Activated CD8-positive, alpha-beta memory T cell treated with anti-CD3 and anti-CD28 coated beads for 4 hours (primary cell): Measurements from ENCODE around the gene TDRD5.
"Not testable (repeated sequence)": the region's sequence is repeated elsewhere in the genome, so short reads cannot be mapped to it uniquely, and the experiment has no call there.

Experiments
- DNase-seq, 2 donors: peaks; one replicate each; pipeline ENCODE4 v3.0.0-alpha.2; 2020; ENCODE audit warnings: low read depth in 2 of 2

Gene TDRD5

GRCh38 chr1:179601093-179601492 is 9.5 kb downstream of the TDRD5 start:
- DNase-seq, result no peak

GRCh38 chr1:179612361-179612760 is 20.7 kb downstream of the TDRD5 start:
- no peak for DNase-seq

DNA sequence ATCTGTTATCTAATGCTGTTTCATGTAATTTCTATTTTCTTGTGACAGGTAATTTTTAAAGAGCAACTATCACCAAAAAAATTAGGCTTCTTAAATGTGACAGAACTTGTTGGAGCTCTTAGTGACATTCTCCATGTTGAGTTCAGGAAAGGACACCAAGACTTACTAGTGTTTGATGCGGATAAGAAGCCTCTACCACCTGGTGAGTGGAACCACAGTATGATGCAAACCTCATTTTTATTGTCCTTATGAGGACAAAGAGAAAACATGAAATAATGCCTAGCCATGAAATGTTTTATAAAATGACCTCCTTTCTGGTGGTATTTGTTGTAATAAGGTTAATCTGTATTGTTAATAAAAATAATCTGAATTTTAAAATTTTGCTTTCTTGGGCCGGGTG is 39.1 kb downstream of the TDRD5 start:
- DNase-seq, result no peak

GRCh38 chr1:179632868-179633267 is 41.2 kb downstream of the TDRD5 start:
- no peak for DNase-seq

GRCh38 chr1:179637211-179637860 is 45.7 kb downstream of the TDRD5 start:
- DNase-seq, result no peak

DNA sequence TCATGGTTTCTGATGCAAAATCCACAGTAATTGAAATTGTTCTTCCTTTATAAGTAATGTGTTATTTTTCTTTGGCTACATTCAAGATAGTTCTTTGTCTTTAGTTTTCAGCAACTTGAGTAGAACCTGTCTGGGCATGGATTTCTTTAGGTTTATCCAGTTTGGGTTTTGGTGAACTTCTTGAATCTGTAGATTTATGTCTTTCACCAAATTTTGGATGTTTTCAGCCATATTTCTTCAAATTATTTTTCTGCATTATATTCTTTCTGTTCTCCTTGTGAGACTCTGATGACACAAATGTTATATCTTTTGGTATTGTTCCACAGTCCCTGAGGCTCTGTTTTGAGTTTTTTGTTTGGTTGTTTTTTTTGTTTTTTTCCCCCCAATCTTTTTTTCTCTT is 69.4 kb downstream of the TDRD5 start:
- no peak for DNase-seq

DNA sequence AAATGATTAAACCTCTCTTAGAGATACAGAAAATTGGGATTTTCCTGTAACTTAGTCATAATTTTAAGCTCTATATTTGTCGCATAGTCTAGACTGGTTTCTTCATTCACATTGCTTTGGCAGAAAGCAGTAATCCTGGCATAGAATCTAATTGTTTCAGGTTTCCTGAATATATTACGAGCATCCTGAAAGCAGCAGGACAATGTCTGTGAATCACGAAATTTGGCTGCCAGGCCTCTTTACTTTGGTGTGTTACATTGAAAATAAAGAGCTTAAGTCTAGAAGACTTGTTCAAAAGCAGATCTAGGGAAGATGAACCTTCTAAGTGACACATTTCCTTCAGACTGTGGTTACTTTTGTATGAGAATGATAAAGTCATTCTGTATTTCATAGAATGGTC is 72.2 kb downstream of the TDRD5 start:
- no peak for DNase-seq

DNA sequence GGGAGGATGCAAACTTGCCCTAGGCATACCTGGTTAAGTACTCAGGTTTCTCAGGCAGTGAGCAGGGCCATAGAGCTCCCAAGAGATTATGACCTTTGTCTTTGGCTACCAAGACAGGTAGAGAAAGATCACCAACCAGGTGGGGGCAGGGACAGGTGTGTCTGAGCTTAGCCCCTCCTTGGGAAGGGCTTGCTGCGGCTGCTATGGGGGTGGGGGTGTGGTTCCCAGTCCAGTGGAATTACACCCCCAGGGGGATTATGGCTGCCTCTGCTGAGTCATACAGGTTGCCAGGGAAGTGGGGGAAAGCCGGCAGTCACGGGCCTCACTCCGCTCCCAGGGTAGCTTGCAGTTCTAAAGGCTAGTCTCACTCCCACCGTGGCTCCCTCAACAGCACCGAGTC is 86.2 kb downstream of the TDRD5 start:
- no peak for DNase-seq

GRCh38 chr1:179694530-179694929 is 102.9 kb downstream of the TDRD5 start:
- not testable (repeated sequence) for DNase-seq

- DNase-seq, result no peak
Observed at GRCh38 chr1:179702946-179703539, 111.4 kb downstream of the TDRD5 start.

GRCh38 chr1:179706339-179706941 is 114.8 kb downstream of the TDRD5 start:
- DNase-seq, result peak in 1 of 2 donors; percentile 13

- DNase-seq, result no peak
Observed at GRCh38 chr1:179707406-179707805, 115.8 kb downstream of the TDRD5 start.

DNA sequence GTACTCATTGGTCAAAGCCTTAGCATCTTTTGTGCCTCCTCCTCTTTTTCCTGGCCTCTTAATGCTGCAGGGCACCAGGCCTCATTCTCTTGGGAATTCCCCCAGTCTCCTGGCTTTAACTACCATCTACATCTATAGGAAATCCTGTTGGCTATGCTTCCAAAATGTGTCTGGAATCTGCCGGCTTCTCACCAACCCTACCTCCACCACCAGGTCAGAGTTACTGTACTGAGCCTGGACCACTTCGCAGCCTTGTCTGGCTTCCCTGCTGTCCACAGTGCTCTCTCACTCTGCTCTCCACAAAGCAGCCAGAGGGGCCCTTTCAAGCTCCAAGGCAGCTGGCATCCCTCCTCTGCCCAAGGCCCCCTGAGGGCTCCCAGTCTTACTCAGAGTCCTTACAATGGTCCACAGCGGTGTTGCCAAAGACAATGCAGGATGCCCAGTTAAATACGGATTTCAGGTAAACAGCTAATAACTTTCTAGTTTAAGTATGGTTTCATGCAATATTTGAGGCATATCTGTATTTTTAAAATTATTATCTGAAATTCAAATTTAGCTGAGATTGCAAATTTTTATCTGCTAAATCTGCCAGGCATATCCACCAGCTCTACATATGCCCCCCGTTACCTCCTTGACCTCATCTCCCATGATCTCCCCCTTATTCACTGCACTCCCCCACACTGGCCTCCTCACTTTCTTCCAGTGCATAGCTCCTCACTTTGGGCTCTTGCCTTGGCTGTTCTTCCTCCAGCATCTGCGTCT is 117.0 kb downstream of the TDRD5 start:
- DNase-seq, result no peak

DNA sequence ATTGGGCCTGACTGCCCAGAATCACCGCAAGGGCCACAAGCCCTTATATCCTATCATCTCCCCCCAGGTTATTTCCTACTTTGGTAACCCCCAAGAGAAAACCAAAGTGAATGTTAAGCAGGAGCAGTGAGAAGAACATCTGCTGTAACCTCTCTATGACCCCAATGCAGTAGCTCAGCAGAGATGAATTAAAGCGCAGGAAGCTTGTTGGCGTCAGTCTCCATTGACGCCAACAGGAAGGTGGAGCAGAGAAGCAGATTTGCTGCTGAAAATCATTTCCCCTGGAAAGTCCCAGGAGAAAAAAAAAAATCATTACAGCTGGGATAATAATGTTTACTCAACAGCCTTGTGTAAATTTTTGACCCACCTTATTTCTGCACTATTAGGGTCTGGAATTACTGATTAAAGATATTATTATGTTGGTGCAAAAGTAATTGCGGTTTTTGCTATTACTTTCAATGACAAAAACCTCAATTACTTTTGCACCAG is 118.3 kb downstream of the TDRD5 start:
- DNase-seq, result no peak

- DNase-seq, result no peak
Observed at GRCh38 chr1:179714159-179714558, 122.5 kb downstream of the TDRD5 start.

GRCh38 chr1:179714623-179715022 is 123.0 kb downstream of the TDRD5 start:
- DNase-seq, result no peak

DNA sequence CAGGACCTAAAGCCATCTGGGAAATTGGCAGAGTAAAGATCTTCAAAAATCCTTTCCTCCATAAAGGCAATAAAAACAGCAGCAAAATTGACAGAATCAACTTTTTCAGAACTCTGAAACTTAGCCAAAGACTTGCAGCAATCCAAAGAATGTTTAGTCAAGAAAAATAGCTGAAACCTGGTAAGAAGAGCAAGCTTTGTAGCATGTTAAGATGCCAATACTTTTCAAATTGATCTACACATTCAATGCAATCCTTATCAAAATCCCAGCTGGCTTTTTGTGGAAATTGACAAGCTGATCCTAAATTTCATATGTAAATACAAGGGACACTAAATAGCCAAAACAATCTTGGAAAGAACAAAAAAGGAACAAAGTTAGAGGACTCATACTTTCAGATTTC is 127.6 kb downstream of the TDRD5 start:
- DNase-seq, result no peak

GRCh38 chr1:179728271-179728670 is 136.6 kb downstream of the TDRD5 start:
- DNase-seq, result no peak

GRCh38 chr1:179729881-179730280 is 138.2 kb downstream of the TDRD5 start:
- DNase-seq, result no peak

- DNase-seq, result no peak
Observed at GRCh38 chr1:179731643-179732042, 140.0 kb downstream of the TDRD5 start.
